GM18505 (cell line): ENCODE data around the gene PTGER1.

Source experiments
- ATAC-seq: cut with Tn5 transposase; IDR thresholded peaks from one replicate; pipeline ENCODE4 v1.9.1; 2021; ENCODE audit not compliant: unreplicated experiment
- POLR2A ChIP-seq: IDR thresholded peaks from 4 replicates; pipeline ENCODE4 v1.6.1; 2011; ENCODE audit warnings: borderline replicate concordance; ENCODE audit not compliant: insufficient read depth, insufficient read length; ENCODE audit errors: extremely low read depth

Gene PTGER1, protein sequence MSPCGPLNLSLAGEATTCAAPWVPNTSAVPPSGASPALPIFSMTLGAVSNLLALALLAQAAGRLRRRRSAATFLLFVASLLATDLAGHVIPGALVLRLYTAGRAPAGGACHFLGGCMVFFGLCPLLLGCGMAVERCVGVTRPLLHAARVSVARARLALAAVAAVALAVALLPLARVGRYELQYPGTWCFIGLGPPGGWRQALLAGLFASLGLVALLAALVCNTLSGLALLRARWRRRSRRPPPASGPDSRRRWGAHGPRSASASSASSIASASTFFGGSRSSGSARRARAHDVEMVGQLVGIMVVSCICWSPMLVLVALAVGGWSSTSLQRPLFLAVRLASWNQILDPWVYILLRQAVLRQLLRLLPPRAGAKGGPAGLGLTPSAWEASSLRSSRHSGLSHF

GRCh38 chr19:14475251-14476073 lies at the start of gene PTGER1:
Gene PTGER1, minus strand, starts transcription at chr19:14475354. Its CDS starts 1,034 bp downstream, at chr19:14474320.
- no peak for TF ChIP-seq POLR2A
- no peak for ATAC-seq

- no peak for TF ChIP-seq POLR2A
- no peak for ATAC-seq
Measured at GRCh38 chr19:14520543-14520942, 45.4 kb upstream of the PTGER1 start.

DNA sequence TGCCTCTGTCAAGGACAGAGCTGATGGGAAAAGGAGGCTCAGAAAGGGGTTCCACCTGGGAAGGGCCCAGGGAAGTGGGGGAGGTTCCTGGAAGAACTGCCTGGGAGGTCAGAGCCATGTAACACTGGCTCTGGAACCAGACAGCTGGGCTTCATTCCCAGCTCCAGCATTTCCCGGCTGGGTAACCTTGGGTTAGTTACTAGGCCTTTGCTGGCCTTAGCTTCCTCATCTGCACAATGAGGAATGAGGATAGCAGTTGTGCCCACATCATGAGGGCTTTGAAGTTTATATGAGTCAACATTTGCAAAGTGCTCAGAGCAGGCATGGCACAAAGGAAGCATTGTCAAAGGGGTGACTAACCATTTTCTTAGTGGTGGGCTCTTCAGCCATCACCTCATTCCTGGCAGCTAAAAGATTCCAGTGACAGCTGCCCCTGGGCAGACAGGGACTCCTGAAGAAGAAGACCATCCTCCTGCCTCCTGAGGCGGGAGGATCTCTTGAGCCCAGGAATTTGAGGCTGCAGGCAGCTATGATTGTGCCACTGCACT lies 44.8 kb upstream of the PTGER1 start:
- TF ChIP-seq POLR2A, result no peak
- ATAC-seq, result no peak

DNA sequence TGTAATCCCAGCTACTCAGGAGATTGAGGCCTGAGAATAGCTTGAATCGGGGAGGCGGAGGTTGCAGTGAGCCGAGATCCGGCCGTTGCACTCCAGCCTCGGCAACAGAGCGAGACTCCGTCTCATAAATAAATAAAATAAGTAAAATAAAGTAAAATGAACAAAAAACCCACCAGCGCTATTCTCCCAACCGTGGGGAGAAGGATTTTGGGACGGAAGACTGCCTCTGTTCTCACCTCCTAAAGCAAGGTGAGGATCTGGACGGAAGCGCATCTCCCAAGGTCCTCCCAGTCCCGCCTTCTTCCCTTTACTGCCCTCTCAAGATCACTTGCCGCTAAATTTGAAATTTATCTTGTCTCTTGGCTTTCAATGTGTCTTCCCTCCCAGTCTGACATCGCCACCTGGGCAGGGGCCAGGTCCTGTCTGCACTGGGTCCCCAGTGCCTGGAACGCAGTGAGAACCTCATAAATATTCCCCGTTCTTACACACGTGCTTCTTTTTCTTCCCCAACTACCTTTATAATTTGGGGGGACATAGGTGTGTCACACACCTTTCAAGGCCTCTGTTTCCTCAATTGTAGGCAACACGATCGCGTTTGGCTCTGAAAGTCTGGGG lies 44.2 kb upstream of the PTGER1 start:
- no peak for ATAC-seq
- TF ChIP-seq POLR2A, result no peak

GRCh38 chr19:14517840-14518505 lies 42.8 kb upstream of the PTGER1 start, which contains the start of gene DNAJB1:
Gene DNAJB1, minus strand, starts transcription at chr19:14518397. Its CDS starts 48 bp downstream, at chr19:14518349.
- peak; percentile 60 for ATAC-seq
- peak; percentile 97 for TF ChIP-seq POLR2A

DNA sequence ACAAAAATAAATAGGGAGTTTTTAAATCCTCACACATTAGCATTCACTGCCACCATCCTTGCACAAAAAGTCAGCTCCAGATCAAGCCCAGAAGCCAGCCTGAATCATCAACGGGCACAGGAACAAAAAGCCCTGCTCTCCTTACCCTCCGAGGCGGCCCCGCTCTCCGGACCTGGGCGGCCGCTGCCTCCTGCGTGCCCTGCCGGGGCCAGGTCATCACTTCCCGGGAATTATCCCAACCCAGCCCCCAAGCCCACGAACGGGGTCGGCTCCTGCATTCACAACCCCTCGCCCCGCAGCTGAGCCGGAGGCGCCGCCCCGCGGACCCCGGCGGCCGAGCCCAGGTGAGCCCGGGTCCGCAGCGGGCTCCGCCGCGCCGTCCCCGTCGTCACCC lies 42.3 kb upstream of the PTGER1 start:
- ATAC-seq, result no peak
- no peak for TF ChIP-seq POLR2A

DNA sequence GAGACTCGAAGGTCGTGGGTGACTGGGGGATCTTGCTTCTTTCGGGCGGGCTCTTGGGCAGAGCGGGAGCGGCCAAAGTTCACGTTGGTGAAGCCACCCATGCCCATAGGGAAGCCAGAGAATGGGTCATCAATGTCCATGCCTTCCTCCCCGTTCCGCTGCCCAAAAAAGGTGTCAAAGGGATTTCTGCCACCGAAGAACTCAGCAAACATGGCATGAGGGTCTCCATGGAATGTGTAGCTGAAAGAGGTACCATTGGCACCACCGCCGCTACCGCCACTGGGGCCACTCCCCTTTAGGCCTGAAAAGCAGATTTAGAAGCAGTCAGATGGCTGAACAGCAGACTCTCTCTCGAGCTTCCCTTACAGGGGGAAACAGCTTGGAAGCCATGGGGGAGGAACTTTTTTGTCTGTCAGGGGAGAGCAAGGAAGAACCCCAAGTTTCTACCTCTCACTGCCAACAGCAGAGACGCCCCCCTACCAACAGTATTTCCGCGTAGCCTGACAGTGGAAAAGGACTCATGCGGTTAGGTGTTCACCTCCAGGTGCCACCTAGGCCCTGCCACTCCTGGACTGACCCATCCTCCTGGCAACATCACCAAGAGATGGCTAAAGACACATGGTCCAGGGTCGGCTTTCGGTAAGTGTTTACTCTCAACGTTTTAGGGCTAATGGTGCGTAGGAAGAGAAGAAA lies 41.7 kb upstream of the PTGER1 start:
- no peak for TF ChIP-seq POLR2A
- no peak for ATAC-seq

GRCh38 chr19:14516048-14516534 lies 40.9 kb upstream of the PTGER1 start:
- ATAC-seq, result no peak
- TF ChIP-seq POLR2A, result no peak

DNA sequence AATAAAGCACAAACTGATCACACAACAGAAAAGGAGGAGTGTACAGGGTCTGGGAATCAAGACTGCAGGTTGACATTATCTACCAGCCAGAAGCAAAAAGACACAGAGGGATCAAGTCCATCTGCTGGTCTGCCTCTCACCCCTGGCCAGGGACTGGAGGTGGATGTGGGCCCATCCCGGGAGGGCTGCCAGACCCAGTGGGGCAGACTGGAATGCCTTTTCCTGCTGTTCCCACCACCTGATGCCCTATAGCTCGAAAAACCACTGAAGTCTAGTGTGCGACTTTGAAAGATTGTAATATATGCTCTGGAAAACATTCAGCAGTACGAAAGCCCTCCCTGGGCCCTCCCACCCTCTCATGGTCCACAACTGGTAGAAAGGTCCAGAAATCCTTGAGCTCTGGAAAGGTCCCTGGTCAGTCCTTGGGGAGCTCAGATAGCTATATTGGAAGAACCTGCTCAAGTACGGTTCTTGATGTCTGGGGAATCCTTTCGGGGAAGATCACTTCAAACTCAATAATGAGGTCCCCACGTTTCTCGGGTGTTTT lies 40.4 kb upstream of the PTGER1 start:
- ATAC-seq, result no peak
- no peak for TF ChIP-seq POLR2A

- no peak for TF ChIP-seq POLR2A
- no peak for ATAC-seq
Measured at GRCh38 chr19:14514215-14514863, 39.2 kb upstream of the PTGER1 start.

DNA sequence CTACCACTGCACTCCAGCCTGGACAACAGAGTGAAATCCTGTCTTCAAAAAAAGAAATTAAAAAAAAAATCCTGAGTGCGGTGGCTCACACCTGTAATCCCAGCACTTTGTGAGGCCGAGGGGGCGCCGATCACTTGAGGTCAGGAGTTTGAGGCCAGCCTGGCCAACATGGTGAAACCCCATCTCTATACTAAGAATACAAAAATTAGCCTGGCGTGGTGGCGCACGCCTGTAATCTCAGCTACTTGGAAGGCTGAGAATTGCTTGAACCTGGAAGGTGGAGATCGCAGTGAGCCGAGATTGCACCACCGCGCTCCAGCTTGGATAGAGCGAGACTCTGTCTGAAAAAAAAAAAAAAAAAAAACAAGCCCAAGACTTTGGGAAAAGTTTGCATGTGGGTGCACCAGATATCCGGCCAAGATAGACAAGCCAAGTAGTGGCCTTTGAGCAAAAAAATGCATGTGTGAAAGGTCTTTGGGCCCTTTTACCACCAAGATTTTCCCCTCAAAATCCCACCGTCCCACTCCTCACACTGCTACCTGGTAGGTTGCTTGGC lies 37.3 kb upstream of the PTGER1 start:
- ATAC-seq, result no peak
- no peak for TF ChIP-seq POLR2A
